Mesothelial cell of epicardium (in vitro differentiated cells): ENCODE results near the gene PARVA. TPM values are rescaled to one million over a fixed set of nuclear protein-coding genes. Genes with fewer than 3 reads are reported as not detected.

Source experiments
- DNase-seq, 2 experiments: peaks; one replicate each; pipeline ENCODE4 v3.0.0; 2021; ENCODE audit warnings: low spot score in 2 of 2; ENCODE audit not compliant: unreplicated experiment in 2 of 2
- H3K27ac Mint-ChIP-seq: 2 replicates; pipeline ENCODE4 v1.8.0; 2021; ENCODE audit warnings: mixed read lengths
- H3K27me3 Mint-ChIP-seq: 2 replicates; pipeline ENCODE4 v1.8.0; 2021; ENCODE audit warnings: low read depth, mixed read lengths
- H3K36me3 Mint-ChIP-seq: 2 replicates; pipeline ENCODE4 v1.8.0; 2021; ENCODE audit warnings: mixed read lengths
- H3K4me1 Mint-ChIP-seq: 2 replicates; pipeline ENCODE4 v1.8.0; 2021; ENCODE audit warnings: mixed read lengths
- H3K4me3 Mint-ChIP-seq: 2 replicates; pipeline ENCODE4 v1.8.0; 2021; ENCODE audit warnings: mild to moderate bottlenecking, moderate library complexity, mixed read lengths
- H3K9me3 Mint-ChIP-seq: 2 replicates; pipeline ENCODE4 v1.8.0; 2021; ENCODE audit warnings: mixed read lengths
- total RNA-seq: library from RNA; stranded (reverse); gene quantifications from 3 replicates; pipeline ENCODE4 v1.2.1, GENCODE V29; 2021
- TF ChIP-seq, protein P1 (sequence below): fragments of 200-600 bp; sonication (generic); IDR thresholded peaks from one replicate; pipeline ENCODE4 v1.5.0; 2021; ENCODE audit warnings: antibody characterized with exemption; ENCODE audit not compliant: unreplicated experiment

Gene PARVA, protein sequence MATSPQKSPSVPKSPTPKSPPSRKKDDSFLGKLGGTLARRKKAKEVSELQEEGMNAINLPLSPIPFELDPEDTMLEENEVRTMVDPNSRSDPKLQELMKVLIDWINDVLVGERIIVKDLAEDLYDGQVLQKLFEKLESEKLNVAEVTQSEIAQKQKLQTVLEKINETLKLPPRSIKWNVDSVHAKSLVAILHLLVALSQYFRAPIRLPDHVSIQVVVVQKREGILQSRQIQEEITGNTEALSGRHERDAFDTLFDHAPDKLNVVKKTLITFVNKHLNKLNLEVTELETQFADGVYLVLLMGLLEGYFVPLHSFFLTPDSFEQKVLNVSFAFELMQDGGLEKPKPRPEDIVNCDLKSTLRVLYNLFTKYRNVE
- 77.1 to 78.3 TPM (median 78.2 TPM) in 3 replicates for total RNA-seq

DNA sequence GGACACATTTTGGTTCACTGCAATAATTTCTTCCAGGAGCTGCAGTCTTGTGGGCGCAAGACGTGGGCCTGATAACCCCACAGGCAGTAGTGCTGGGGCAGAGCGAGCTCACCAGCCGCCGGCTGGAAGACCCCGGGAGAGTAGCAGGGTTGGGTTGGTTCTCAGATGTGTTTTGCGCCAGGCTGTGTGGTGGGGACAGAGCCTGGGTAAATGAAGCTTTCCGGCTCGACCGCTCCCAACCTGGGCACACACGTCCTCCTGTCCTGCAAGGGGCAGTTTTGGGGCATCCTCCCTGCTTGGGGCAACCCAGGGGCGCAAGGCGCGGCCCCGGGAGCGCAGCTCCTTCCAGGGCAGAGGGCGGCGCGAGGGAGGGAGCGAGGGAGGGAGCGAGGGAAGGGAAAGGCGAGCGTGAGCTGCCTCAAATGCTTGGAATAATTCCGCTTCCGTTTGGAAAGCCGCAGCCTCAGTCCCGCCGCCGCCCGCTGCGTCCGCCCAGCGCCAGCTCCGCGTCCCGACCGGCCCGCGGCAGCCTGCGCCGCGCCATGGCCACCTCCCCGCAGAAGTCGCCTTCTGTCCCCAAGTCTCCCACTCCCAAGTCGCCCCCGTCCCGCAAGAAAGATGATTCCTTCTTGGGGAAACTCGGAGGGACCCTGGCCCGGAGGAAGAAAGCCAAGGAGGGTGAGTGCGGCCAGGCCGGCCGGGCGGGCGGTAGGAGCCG is at the start of gene PARVA:
Gene PARVA, plus strand, starts transcription at position 466 of the 718 bp plus-strand sequence. Its CDS starts 77 bp downstream, at position 543.
- H3K4me3 Mint-ChIP-seq: peak within 1 kb of the TSS; percentile 95
- peak; percentile 46 to 81 for DNase-seq
- peak within 1 kb of the TSS; percentile 99 for H3K27ac Mint-ChIP-seq
- no peaks in the 10 kb centered on the region for H3K36me3 Mint-ChIP-seq
- TF ChIP-seq, protein P1, sequence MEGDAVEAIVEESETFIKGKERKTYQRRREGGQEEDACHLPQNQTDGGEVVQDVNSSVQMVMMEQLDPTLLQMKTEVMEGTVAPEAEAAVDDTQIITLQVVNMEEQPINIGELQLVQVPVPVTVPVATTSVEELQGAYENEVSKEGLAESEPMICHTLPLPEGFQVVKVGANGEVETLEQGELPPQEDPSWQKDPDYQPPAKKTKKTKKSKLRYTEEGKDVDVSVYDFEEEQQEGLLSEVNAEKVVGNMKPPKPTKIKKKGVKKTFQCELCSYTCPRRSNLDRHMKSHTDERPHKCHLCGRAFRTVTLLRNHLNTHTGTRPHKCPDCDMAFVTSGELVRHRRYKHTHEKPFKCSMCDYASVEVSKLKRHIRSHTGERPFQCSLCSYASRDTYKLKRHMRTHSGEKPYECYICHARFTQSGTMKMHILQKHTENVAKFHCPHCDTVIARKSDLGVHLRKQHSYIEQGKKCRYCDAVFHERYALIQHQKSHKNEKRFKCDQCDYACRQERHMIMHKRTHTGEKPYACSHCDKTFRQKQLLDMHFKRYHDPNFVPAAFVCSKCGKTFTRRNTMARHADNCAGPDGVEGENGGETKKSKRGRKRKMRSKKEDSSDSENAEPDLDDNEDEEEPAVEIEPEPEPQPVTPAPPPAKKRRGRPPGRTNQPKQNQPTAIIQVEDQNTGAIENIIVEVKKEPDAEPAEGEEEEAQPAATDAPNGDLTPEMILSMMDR: no peak
- H3K27me3 Mint-ChIP-seq: no peaks in the 10 kb centered on the region
- peaks cover 40% of the 10 kb centered on the region for H3K4me1 Mint-ChIP-seq
- no peaks in the 10 kb centered on the region for H3K9me3 Mint-ChIP-seq

DNA sequence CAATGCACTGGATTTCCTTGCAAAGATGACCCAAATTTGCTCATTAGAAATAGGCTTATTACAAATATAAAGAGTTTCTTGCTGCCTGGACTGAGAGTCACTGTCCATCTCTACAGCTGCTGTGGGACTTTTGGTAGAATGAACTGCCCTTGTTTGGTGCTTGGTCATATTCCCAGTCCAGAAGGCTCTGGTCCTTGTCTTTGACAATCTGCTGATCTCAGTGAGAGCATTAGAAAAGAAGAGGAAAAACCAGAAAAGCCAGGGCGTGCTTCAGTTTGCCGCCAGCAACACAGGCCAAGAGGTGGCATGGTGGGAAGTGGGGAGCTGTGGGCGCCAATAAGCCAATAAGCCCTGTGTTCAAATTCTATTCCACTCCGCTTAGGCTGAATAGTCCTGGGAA is 48.2 kb upstream of the PARVA start:
- DNase-seq: no peak
- H3K4me1 Mint-ChIP-seq: peaks cover 17% of the 10 kb centered on the region
- no peaks in the 10 kb centered on the region for H3K27me3 Mint-ChIP-seq
- H3K9me3 Mint-ChIP-seq: no peaks in the 10 kb centered on the region
- TF ChIP-seq, protein P1: no peak
- no peak overlapping the region for H3K4me3 Mint-ChIP-seq
- no peaks in the 10 kb centered on the region for H3K36me3 Mint-ChIP-seq
- H3K27ac Mint-ChIP-seq: no peak overlapping the region

DNA sequence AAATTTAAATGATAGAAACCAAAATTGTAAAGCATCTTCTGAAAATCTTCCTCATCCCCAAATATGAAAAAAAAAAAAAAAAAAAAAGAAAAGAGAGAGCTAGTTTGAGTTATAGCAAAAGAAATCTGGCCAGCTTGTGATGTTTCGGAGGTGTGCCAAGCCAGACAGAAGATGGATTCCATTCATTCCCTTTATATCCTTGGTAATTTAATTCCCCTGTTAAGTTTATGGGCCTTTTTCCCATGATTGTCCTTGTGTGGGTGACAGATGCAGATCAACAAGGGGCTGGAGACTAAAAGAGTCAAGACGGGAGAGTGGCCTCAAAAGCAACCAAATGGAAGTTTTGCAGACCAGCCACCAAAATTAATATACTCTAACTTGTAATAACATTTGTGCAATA is 47.6 kb upstream of the PARVA start:
- no peaks in the 10 kb centered on the region for H3K36me3 Mint-ChIP-seq
- no peak for DNase-seq
- H3K27me3 Mint-ChIP-seq: no peaks in the 10 kb centered on the region
- peak overlapping the region; percentile 8 for H3K27ac Mint-ChIP-seq
- no peak overlapping the region for H3K4me3 Mint-ChIP-seq
- TF ChIP-seq, protein P1: no peak
- peaks cover 17% of the 10 kb centered on the region for H3K4me1 Mint-ChIP-seq
- no peaks in the 10 kb centered on the region for H3K9me3 Mint-ChIP-seq

DNA sequence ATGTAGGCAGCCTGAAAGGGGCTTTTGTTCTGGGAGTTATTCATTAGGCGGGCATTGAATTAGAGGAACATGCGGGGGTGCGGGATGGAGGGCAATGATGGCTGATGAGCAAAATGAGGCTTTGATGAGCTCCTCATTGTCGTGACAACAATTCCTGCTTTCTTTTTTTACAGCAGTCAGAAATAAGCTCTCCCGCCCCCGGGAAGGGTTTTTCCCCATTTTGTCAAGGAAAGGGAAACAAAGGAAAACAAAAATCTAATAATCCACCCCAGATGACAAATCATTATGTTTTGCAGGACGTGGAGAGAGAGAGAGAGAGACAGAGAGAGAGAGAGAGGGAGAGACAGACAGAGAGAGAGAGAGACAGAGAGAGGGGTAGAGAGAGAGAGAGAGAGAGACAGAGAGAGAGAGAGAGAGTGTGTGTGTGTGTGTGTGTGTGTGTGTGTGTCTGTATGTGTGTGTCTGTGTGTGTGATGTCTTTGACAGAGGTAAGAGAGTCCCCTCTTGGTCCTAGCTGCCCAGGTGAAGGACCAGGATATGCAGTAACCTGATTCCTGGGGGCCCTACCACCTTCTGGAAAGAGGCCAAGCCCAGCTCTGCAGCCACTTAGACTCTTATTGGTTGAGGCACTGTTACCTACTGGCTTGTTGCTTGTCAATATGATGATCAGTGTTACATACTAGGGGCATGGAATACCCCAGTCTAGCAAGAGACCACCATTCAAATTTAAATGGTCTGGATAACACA is 46.7 kb upstream of the PARVA start:
- H3K27me3 Mint-ChIP-seq: no peaks in the 10 kb centered on the region
- no peaks in the 10 kb centered on the region for H3K9me3 Mint-ChIP-seq
- no peak for DNase-seq
- H3K36me3 Mint-ChIP-seq: no peaks in the 10 kb centered on the region
- H3K4me1 Mint-ChIP-seq: peaks cover 17% of the 10 kb centered on the region
- TF ChIP-seq, protein P1: no peak
- peak overlapping the region; percentile 51 for H3K27ac Mint-ChIP-seq
- no peak overlapping the region for H3K4me3 Mint-ChIP-seq

DNA sequence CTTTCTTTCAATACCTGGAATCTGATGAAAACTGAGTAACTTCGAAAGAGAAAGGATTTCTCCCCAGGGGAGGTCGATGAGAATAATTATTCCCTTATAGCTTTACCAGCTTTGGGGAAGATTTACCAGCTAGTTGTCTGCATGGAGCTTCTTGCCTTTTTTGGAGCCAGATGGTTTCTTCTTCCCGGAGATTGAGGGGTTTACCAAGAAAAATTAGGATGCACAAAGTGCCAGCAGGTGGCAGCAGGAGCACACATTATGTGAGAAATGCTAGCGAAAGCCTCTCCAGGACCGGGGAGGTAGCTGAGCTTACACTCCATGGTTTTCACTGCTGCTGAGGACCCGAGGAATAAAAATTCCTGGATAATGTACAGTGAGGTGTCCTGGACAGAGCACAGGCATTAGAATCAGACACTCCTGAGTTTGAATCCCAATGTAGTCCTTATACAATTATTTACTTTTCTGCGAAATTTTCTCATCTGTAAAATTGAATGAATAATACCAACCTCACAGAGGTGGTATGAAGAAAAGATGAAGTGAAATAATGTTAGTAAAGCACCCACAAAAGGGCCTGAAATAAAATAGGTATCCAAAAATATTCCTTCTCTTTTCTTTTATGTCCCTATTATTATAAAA is 46.0 kb upstream of the PARVA start:
- TF ChIP-seq, protein P1: peak; percentile 80
- peak overlapping the region; percentile 10 for H3K27ac Mint-ChIP-seq
- no peaks in the 10 kb centered on the region for H3K27me3 Mint-ChIP-seq
- no peaks in the 10 kb centered on the region for H3K9me3 Mint-ChIP-seq
- no peaks in the 10 kb centered on the region for H3K36me3 Mint-ChIP-seq
- DNase-seq: peak; percentile 59 to 86
- H3K4me3 Mint-ChIP-seq: no peak overlapping the region
- peaks cover 17% of the 10 kb centered on the region for H3K4me1 Mint-ChIP-seq
